SW480 (cell line): ENCODE results near the gene LZTFL1.

Experiments
- DNase-seq: peaks from one replicate; pipeline ENCODE4 v3.0.0-alpha.2; 2016; ENCODE audit warnings: low spot score

LZTFL1 gene, protein sequence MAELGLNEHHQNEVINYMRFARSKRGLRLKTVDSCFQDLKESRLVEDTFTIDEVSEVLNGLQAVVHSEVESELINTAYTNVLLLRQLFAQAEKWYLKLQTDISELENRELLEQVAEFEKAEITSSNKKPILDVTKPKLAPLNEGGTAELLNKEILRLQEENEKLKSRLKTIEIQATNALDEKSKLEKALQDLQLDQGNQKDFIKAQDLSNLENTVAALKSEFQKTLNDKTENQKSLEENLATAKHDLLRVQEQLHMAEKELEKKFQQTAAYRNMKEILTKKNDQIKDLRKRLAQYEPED

DNA sequence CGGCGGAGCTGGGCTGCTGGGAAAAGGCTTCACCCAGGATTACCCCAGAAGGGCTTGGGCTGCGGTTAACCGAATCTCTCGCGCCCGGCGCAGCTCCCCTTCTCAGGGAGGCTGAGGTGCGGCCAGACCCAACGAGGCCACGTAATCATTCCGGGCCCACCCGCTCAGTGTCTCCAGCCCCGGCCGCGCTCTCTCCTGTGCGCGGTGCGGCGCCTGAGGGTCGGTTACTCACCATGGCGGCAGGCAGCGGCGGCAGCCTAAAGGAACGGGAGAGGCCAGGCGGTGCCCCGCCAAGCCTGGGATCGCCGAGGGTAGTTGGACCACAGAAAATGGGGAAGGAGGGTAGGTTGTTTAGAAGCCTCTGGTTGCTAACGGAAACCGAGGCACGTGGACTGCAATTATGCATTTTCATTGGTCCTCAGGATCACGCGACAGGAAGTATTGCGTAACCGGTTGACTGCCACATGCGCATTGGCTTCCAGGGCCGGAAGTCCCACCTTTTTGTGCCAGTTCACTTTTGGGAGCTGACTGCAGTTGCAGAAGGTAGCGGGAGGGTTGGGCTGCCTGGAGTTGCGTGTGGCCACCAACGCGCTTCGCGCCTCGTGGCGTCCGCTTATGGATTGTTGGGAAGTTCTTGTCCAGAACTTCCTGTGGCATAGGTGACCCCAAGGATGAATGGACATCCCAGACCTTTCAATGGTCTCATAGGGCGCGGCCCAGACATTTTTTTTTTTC lies at the start of gene LZTFL1:
TSS of gene LZTFL1 (minus strand) at position 363 of the 735 bp plus-strand sequence. CDS start at position 235, 128 bp downstream.
- DNase-seq: peak; percentile 97

DNA sequence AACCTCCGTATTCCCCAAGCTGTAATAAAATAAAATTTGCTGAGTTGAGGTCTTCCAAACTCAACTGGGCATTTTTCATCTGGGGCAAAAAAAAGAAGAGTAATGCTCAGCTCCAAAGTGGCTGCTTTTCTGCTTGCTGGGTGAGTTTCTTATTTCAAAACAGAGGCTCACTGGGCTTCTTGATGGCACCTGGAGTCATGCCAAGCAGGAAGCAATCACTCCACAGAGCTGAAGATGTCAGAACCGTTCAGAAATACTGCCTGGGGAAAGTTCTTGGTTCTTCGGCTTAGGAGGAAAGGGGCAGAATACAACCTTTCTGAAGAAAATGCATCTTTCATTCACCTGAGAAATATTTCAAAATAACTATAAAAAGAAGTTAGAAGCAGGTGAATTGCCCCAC lies 48.5 kb upstream of the LZTFL1 start:
- DNase-seq: no peak

DNA sequence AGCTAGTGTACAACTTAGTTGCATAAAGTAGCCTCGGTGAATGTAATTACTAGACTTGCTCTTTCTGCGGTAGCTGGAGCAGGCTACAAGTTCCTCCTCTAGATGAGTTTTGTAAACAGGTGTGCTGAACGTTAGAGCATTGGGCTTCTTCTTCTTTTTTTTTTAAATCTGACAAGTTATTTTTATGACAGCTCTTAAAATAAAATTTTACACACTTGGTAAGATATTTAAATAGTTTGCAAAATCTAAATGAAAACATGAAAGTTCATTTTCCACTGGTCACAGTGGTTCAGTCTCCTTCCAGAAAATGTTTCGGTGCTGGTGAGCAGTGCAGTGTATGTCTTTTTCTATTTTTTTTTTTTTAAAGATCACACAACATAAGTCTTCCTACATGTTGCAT lies 47.4 kb upstream of the LZTFL1 start:
- DNase-seq: no peak

DNA sequence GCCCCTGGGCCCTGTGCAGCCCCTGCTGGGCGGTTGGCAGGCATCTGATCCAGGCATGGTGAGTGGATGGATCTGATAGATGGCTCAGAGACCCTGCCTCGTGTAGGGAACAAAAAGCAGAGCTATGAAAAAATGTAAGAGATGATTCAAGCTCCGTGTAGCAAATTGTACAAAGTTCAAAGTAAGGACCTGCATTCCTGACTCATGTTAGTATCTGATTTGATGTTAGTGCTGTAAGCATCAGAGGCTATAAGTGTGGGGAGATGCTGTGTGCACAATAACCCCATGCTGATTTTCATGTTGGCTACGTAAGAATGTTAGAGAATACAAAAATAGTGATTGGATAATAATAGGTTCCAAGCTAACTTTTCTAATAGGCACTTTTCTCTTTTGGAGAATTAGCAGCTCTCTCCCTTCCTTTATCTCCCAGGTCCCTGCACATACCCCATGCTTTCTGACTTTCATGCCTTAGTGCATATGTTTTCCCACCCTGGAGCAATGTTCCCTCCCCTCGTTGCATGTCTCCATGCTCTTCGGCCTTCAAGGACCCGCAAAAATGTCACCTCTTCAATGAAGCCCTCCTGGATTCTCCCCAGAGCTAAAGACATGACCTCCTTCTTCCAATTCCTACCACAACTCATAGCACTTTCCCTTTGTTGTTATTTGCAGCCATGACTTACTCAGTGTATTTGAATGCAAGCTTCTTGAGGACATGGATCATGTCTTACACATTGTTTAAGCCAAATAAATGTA lies 46.0 kb upstream of the LZTFL1 start:
- no peak for DNase-seq

DNA sequence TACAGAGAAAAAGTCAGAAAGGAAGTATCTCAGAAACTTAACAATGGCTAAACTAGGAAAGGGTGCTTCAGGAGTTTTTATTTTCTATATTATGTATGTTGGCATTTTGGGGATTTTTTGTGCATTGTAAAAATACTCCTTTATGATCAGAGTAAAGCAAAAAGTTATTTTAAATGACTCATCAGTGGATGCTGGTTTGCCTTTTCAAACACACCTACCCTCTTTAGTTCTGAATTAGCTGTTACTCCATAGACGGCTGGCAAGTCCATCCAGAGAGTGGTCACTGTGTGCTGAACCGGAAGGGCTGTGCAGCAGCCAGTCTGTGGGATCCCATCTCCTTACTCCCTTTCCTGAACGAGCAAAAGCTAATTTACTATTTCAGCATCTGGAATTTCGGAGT lies 45.4 kb upstream of the LZTFL1 start:
- DNase-seq: no peak

DNA sequence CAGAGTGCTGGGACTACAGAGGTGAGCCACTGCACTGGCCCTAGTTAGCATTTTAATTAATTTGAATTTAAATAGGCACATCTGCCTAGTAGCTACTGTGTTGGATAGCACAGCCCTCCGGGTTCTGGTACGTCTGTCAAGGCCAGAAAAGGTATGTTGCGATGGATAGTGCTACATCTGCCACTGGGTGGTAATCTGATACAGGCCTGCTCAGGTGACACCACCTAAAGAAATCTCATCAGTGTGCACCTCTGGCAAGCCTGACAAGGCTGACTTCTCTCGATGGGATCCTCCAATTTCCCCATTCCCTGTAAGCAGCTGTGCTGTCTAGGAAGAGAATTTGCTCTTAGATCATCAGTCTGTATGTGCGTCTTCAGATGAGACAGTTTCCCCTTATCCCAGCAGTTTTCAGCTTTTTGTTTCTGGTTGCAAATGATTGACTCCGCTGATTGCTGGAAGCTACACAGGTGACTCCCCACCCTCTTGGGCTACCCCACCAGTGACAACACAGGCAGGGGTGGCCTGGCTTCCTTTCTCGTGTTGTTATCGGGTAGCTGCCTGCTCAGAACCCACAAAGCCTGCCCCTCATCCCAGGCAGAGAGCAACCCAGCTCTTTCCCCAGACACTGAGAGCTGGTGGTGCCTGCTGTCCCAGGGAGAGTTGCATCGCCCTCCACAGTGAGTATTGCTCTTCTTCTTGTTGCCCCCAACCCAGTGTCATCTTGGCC lies 44.2 kb upstream of the LZTFL1 start, which contains the start of gene CCR9:
TSS of gene CCR9 (plus strand) at position 565 of the 727 bp plus-strand sequence. CDS start 8,391 bp downstream, outside the sequence.
- no peak for DNase-seq

DNA sequence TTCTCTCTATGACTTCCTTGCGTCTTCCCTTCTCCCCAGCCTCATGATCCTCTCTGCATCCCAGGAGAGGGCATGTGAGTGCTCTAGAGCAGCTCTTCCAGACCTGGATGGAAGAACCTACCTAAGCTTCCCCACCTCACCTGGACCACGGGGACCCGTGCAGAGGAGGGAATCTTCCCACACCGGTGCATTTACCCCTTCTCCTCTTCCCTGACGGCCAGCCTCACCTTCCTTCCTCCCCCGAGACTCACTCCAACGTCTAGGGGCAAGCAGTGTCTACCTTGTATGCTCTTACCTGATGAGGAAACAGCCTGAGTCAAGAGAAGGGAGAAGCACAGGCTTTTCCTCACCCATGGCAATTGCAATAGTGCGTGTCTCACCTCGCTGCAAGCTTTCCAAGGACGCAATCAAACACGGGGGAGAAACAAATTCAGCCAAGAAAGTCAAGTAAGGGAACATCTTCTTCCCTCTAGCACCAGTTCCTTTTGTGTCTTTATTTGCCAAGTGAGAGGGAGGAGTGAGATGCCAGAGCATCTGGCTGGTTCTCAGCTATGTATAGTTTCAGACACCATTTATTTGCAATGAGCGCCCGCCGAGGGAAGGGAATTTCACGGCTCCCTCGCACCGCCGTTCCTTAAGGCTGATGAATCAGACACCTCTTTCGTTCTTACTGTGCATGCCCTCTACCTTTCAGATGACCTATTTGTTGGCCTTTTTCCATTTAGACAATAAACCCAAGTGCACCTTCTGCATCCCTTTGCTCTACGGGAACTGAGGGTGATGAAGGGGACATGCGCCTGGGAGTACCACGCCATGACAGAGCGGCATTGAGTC lies 42.7 kb upstream of the LZTFL1 start:
- DNase-seq: no peak

DNA sequence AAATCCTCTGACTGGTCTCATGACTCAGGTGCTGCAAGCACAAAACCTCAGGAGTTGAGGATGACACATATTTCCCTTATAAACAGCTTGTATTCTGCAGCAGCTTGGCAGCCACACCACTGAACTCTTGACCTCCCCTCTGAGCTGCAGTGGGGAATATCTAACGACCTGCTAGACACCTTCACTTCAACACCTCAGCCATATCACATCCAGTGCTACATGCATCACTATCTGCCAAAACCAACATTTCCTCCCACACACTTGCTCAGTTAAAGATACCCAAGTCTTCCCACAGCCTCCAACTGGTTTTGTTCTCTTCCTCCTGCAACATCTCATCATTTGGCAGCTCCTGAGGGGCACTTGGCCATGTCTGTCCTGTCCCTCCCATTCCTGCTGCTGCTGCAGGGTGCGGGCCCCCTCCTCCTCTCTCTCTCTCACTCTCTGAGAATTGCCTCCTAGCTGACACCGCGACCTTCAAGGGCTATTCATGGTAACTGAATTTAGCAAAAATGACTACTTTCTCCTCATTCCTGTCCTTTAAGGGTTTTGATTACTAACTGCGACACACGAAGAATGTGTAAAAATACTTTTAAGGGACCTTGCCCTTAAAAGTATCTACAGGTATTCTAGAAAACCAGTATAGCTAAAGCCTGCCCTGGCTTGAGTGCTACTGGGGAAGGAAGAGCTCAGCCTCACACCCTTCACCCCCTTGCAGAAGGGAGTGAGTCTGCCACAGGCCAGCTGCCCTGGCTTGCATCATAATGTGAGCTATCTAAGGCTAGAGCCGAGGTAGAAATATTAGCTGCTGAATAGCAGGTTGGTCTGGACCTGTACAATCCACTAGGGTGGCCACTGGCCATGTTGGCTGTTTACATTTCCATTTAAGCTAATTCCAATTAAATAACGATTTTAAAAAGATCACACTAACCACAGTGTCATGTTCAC lies 39.4 kb upstream of the LZTFL1 start:
- no peak for DNase-seq

DNA sequence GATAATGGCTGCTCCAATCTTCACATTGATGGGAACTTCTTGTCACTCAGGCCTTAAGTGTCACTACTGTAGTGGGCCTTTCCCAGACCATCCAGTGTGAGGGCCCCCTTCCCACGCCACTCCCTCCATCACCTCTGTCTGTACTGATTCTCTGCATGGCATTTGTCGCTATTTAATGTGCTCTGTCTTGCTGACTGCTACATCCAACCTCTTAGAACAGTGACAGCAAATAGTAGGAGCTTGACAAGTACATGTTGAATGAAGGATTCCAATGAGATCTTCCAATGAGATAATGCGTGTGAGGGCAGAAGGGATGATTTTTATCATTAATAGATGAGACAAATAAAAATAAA lies 38.8 kb upstream of the LZTFL1 start:
- no peak for DNase-seq

DNA sequence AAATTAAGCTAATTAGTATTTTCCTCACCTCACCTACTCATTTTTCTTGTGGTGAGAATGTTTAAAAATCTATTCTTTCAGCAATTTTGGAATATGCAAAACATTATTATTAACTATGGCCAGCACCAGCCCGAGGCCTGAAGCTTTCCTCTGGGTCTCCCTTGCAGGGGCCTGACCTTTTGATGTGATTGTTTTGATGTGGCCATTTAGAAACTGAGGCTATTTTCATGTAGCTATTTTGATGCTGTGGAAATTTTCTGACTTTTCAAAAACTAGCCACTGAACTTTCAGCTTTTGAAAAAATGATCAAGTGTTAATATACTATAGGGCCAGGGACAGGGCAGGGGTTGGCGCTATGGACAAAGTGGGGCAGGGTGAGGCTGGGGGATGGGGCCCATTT lies 36.2 kb upstream of the LZTFL1 start:
- no peak for DNase-seq

DNA sequence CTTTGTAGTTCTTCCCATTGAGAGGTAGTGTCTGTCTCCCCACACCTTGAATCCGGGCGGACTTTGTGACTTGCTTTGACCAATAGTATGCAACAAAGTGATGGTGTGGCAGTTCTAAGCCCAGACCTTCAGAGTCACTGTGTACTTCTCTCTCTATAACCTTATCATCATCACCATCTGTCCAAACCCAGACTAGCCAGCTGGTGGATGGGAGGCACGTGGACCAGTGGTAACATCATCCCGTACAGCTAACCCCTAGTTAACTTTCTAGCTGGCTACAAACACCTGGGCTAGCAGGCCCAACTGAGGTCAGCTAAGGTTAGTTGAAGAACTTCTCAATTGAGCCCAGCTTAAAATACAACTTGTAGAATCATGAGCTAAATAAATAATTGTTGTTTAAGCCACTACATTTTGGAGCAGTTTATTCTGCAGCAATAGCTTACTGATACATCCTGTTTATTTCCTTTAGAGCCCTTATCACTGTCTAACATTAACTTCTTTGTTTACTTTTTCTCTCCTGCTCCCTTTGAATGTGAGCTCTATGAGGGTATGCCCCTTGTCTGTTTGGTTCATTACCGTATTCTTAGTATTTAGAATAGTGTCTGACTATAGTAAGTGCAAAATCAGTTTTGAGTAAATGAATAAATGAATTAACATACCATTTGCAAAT lies 32.9 kb upstream of the LZTFL1 start:
- no peak for DNase-seq

DNA sequence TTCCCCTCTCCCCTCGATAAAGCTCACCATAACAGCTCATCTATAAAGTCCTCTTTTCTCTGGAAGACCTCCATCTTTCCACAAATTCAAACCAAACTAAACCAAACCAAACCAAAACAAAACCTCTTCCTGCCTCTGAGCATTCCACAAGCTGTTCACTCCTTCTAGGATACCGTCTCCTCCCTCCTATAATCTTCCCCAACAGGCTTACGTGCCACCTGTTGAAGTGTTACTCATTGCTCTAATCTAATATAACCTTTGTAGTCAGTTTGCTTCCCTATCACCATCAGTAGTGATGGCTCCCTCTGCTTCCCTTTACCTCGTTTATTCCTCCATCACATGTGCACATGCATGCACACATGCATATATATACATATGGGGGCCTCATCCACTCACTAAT lies 31.7 kb upstream of the LZTFL1 start:
- no peak for DNase-seq

DNA sequence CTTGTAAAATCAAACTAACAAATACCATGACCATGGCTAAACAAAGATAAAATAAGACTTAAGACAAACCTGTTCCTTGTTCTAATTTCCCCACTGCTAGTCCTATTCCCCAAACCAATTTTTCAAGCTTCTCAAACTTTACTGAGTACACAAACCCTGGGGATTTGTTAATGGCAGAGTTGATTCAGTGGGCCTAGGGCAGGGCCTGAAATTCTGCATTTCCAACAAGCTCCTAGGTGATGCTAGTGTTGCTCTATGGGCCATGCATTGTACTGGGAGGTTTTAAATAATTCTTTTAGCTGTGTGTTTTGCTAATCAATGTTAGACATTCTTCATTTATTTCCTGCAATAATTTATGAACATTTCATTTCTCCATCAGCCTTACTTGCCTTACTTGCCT lies 31.1 kb upstream of the LZTFL1 start:
- DNase-seq: no peak

DNA sequence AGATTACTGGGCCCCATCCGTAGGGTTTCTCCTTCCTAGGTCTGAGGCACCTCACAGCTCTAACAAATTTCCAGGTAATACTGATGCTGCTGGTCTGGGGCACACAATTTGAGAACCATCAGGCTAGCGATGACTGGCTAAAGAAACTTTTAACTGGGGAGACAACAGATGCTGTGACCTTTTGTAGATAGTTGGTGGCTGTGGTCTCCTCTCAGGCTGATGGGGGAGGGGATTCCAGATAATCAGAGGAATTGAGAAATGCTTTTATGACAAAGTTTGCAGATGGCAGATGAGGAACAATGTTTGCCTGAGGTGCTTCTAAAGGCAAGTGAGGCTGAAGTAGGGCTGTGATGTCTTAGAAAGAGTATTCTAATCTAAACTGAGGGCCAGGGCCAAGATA lies 30.6 kb upstream of the LZTFL1 start:
- DNase-seq: no peak

DNA sequence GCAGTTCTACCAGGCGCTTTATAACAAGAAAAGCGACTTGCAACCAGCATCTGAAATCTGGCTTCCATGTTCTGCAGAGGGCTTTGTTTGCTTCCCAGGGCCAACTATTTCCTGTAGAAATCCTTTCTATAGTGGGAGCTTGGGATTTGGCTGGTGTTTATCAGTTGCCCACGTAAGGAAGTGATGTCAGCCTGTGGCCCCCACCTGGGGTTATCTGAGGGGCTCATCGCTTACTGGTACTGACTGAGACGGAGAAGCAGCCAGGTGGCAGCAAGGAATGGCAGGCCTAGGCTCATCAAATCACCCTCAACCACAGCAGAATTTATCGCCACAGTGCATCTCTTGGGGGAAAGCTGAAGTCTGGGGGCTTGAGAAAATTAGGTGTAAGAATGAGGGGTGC lies 29.9 kb upstream of the LZTFL1 start:
- no peak for DNase-seq

DNA sequence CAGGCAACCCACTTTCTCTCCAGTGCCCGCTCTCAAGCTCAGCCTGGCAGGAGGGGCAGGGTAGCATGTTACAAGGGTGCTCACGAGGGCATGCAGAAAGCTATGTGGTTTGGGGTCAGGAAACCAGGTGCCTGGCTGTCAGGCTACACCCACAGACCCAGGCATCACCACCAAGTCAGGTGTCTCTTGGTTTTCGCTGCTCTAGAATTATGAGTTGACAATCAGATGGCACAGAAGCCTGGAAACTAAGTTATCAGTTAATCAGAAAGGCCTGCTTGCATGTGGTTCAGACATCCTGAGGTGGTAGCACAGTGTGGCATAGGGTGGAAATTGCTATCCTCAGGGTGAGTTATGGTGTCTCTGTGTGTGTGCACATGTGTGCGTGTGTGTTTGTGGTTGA lies 28.2 kb upstream of the LZTFL1 start:
- no peak for DNase-seq

DNA sequence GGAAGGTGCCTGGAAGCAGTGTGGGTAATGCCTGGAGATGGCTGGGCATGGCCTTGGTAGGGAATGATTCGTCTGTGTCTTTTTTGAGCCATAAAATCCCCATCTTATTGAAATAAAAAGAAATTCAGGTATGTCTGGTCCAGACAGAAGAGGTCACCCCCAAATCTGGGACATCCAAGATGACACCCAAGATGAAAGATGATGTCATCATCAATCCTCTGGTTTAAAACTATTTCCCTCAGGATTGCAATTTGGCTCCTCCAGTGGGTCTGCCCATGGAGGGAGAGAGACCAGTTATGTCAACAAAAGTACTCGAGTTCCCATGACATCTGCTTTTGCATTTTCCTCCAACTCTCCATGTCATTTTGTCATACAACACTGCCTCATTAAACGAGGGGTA lies 27.7 kb upstream of the LZTFL1 start:
- no peak for DNase-seq

DNA sequence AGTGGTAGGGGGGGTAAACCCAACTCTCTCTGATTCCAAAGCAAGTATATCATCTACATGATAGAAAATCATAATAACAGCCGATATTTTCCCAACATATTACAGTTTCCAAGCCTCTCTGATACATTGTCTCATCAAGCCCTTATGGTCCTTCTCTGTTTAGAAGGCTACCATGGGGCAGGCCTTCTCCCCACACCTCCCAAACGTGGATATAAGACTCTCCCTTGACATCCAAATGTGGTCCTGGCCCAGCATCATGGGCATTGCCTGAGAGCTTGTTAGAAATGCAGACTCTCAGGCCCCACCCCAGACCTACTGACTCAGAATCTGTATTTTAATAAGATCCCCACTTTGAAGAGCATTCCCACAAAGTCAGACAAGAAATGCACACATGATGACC lies 26.7 kb upstream of the LZTFL1 start:
- DNase-seq: no peak

DNA sequence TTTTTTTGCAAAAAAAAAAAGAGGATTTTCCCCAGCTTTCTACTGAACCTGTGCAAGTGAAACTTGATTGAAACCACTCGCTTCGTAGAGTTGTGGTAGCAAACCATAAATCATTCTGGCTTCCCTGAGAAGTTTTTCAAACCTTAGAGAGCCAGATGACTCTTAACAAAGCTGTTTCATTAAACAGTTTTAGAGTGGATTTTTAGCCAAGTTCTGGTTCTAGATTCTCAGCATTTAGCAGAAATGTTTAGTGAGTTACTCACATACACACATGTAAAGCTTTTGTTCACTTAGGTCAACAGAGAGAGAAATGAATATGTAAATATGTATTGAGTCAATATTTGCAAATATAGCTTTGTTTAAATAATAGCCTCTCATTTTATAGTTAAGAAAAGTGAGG lies 26.3 kb upstream of the LZTFL1 start:
- DNase-seq: no peak

DNA sequence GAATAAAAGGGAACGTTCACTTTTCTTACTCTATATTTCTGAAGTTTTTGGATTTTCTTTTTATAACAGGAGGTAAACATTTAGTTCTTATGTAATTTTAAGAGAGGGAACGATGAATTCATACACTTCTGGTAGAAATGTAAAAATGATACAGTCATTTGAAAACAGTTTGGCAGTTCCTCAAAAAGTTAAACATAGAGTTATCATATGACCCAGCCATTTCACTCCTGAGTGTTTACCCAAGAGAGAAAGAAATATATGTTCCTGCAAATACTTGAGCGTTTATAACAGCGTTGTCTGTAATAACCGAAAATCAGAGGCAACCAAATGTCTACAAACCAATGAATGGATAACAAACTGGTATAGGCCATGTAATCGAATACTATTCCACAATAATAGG lies 23.6 kb upstream of the LZTFL1 start:
- DNase-seq: no peak
